ENCODE results near the gene APOL3.
"Not testable (repeated sequence)": the region's sequence is repeated elsewhere in the genome, so short reads cannot be mapped to it uniquely, and the experiment has no call there.

Gene APOL3, protein sequence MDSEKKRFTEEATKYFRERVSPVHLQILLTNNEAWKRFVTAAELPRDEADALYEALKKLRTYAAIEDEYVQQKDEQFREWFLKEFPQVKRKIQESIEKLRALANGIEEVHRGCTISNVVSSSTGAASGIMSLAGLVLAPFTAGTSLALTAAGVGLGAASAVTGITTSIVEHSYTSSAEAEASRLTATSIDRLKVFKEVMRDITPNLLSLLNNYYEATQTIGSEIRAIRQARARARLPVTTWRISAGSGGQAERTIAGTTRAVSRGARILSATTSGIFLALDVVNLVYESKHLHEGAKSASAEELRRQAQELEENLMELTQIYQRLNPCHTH

DNA sequence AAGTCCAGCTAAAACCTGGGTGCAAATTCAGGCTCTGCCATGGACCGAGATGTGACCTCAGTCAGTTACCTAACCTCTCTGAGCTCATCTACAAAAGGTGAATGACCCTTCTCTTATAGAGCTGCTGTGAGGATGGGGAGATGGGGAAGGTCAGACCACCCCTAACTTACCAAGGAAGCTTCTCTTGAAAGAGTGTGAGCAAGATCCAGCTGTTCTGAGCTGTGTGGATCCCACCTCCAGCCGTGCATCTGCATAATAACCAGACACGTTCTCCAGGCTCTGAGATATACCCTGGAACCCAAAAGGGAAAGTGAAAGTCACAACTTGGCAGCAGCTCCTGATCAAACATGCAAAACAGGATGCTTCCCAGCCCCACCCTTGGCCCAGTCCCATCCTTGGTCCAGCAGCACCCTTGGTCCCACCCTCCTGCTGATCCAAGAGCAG, at the start of gene APOL3:
APOL3 (minus strand) TSS at position 257 of the 444 bp plus-strand sequence. CDS start 11,700 bp downstream, outside the sequence.
- DNase-seq (ENCODE audit: low spot score): peak; percentile 29
- TF ChIP-seq, protein P1, sequence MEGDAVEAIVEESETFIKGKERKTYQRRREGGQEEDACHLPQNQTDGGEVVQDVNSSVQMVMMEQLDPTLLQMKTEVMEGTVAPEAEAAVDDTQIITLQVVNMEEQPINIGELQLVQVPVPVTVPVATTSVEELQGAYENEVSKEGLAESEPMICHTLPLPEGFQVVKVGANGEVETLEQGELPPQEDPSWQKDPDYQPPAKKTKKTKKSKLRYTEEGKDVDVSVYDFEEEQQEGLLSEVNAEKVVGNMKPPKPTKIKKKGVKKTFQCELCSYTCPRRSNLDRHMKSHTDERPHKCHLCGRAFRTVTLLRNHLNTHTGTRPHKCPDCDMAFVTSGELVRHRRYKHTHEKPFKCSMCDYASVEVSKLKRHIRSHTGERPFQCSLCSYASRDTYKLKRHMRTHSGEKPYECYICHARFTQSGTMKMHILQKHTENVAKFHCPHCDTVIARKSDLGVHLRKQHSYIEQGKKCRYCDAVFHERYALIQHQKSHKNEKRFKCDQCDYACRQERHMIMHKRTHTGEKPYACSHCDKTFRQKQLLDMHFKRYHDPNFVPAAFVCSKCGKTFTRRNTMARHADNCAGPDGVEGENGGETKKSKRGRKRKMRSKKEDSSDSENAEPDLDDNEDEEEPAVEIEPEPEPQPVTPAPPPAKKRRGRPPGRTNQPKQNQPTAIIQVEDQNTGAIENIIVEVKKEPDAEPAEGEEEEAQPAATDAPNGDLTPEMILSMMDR (IDR thresholded peaks at IDR 0.05; ENCODE audit: extremely low read depth, missing control alignments): no peak

DNA sequence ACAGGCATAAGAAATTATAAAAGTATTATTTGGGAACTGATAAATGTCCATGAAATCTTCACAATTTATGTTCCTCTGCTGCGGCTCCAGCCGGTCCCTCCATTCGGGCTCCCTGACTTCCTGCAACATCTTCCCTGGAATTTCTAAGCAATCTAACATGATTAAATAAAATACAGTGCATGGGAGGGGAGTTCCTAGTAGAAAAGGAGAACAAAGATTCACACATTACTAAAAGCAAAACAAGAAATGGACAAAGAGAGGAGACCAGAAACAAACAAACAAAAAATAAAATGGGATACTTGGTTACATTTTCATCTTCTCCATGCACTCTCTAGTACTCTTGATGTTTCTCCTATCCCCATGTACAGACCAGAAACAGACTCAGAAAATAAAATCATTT, 49.7 kb upstream of the APOL3 start:
- TF ChIP-seq, protein P1 (IDR thresholded peaks at IDR 0.05; ENCODE audit: extremely low read depth, missing control alignments): no peak
- DNase-seq (ENCODE audit: low spot score): no peak

DNA sequence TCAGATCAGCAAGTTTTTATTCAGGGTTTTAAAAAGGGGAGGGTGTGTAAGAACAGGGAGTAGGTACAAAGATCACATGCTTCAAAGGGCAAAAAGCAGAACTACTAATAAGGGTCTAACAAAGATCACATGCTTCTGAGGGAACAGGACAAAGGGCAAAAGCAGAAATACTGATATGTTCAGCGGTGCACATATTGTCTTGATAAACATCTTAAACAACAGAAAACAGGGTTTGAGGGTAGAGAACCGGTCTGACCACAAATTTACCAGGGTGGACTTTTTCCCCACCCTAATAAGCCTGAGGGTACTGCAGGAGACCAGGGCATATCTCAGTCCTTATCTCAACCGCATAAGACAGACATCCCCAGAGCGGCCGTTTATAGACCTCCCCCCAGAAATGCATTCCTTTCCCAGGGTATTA, 48.9 kb upstream of the APOL3 start:
- not testable (repeated sequence) for DNase-seq (ENCODE audit: low spot score)

DNA sequence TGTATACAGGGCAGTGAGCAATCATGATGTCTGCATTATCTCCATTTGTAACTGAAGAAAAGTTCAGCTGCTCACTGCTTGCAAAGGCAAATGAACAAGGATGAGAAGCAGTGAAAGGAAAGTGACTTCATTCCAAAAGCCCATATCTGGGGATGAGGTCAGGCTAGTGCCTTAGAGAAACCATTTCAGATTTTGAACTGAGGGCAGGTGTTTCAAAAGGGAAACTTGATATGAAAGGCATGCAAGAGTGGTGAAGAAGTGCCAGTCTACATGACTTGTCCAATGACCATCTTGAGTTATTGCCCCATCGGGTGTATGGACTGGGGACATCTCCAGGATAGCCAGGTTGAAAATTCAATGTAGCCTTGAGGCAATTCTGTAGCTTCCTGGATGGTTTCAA, 48.4 kb upstream of the APOL3 start:
- TF ChIP-seq, protein P1 (IDR thresholded peaks at IDR 0.05; ENCODE audit: extremely low read depth, missing control alignments): no peak
- no peak for DNase-seq (ENCODE audit: low spot score)

DNA sequence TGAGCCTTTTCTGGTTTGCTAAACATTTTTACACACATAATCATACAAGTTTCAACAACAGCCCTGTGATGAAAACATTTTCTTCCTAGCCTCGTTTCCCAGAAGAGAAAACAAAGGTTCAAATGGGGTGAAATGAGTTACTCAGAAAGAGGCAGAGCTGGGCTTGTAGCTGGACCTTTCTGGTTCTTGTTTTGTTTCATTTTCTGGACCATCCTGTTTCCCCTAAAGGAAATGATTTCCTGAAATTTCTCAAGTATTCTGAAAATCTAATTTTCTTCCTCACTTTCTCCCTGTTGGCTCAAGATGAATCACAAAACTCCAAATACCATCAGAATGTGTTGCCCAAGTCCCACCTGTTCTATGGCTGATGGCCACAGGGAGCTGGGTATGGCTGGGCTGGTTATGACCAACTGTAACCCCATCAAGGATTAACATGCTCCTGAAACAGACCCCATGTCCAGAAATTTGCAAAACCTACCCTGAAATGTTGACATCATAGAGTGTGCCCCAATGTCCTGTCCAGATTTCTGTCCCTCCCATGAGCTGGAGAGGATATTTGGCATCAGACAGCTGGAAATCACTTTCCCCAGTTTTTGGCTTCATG, 47.7 kb upstream of the APOL3 start:
- no peak for DNase-seq (ENCODE audit: low spot score)
- TF ChIP-seq, protein P1 (IDR thresholded peaks at IDR 0.05; ENCODE audit: extremely low read depth, missing control alignments): no peak

DNA sequence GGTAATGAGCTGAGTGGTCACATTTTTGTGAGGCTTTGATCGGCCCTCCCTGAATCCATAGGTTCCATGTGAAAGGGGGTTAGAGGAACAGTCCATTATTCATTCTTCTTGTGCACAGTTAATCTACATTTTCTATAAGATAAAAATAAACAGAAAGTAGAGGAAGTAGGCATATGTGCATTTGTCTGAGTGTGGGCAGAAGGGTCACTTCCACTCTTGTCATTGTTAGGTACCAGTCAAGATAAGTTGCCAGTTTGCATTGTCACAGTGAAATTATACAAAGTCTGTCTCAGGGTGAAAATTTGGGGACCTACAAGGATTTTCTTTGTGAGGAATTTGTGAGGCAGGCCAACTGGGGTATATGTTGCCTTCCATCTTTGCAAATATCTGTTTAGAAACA, 45.7 kb upstream of the APOL3 start:
- DNase-seq (ENCODE audit: low spot score): no peak
- TF ChIP-seq, protein P1 (IDR thresholded peaks at IDR 0.05; ENCODE audit: extremely low read depth, missing control alignments): no peak

DNA sequence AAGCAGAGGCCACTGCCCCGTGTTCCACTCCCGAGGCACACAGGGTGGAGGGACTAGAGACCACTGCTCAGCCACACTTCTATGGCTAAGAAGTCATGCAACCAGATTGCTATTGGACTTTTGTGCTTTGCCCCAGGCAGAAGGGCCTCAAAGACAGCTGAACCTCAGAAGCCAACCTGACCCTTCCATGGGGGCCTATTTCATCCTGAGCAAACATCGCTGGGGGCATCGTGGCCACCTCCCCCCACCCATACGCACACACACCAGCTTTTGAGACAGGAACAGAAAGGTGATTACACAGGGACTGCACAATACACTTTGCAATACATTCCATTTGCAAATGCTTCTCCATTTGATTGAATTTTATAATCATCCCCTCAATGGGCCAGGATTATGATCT, 45.0 kb upstream of the APOL3 start:
- not testable (repeated sequence) for DNase-seq (ENCODE audit: low spot score)

DNA sequence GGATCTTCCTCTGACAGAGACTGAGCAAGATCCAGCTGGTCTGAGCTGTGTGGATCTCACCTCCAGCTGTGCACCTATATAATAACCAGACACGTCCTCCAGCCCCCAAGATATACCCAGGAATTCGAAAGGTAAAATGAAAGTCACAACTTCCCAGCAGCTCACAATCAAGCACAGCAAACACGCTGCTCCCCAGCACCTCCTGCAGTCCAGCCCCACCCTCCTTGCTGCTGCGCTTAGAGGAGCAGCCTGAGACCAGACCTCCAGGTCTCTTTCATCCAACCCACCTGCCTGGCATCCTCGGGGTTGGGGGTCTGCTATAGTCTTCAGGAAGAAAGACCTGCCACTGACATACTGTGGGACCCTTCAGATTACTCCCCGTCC, 44.1 kb upstream of the APOL3 start:
- TF ChIP-seq, protein P1 (IDR thresholded peaks at IDR 0.05; ENCODE audit: extremely low read depth, missing control alignments): no peak
- no peak for DNase-seq (ENCODE audit: low spot score)
